DOHH2 (cell line): ENCODE measurements around the gene ANK3.

Experiments
- H3F3A ChIP-seq: fragments of 200-600 bp; sonication (generic), shearing (Covaris generic); 2 replicates; pipeline ENCODE4 v1.6.0; 2016; ENCODE audit warnings: antibody characterized with exemption, mild to moderate bottlenecking; ENCODE audit not compliant: control insufficient read depth, insufficient read depth
- H3K27ac ChIP-seq: fragments of 200-600 bp; sonication (generic); 2 replicates; pipeline ENCODE4 v1.5.1; 2014; ENCODE audit warnings: low read depth, mild to moderate bottlenecking, low read length, moderate library complexity
- H3K27me3 ChIP-seq: fragments of 200-600 bp; sonication (generic); 2 replicates; pipeline ENCODE4 v1.6.1; 2014; ENCODE audit warnings: mild to moderate bottlenecking, low read length, mixed read lengths; ENCODE audit not compliant: control insufficient read depth
- H3K36me3 ChIP-seq: fragments of 200-600 bp; sonication (generic); 2 replicates; pipeline ENCODE4 v1.6.1; 2014; ENCODE audit warnings: mild to moderate bottlenecking, low read length, moderate library complexity, mixed read lengths; ENCODE audit not compliant: control insufficient read depth
- H3K4me1 ChIP-seq: fragments of 200-600 bp; sonication (generic); 2 replicates; pipeline ENCODE4 v1.6.1; 2014; ENCODE audit warnings: mild to moderate bottlenecking, low read length, mixed read lengths; ENCODE audit not compliant: control insufficient read depth
- H3K4me2 ChIP-seq: fragments of 200-600 bp; sonication (generic); 2 replicates; pipeline ENCODE4 v1.6.0; 2014; ENCODE audit warnings: mild to moderate bottlenecking, low read length, moderate library complexity
- H3K4me3 ChIP-seq: fragments of 200-600 bp; sonication (generic); 2 replicates; pipeline ENCODE4 v1.5.1; 2014; ENCODE audit warnings: mild to moderate bottlenecking, low read length, mixed read lengths
- H3K79me2 ChIP-seq: fragments of 200-600 bp; sonication (generic); 2 replicates; pipeline ENCODE4 v1.6.1; 2014; ENCODE audit warnings: mild to moderate bottlenecking, low read length, mixed read lengths; ENCODE audit not compliant: control insufficient read depth
- H3K9me2 ChIP-seq: fragments of 200-600 bp; sonication (generic); replicated peaks from 2 replicates; pipeline ENCODE4 v1.6.1; 2014; ENCODE audit warnings: mild to moderate bottlenecking, low read length, mixed read lengths; ENCODE audit not compliant: control insufficient read depth
- H3K9me3 ChIP-seq: fragments of 200-600 bp; sonication (generic); 2 replicates; pipeline ENCODE4 v1.6.1; 2014; ENCODE audit warnings: antibody characterized with exemption, low read length, mixed read lengths; ENCODE audit not compliant: control insufficient read depth, insufficient read depth
- H4K20me1 ChIP-seq: fragments of 200-600 bp; sonication (generic); 2 replicates; pipeline ENCODE4 v1.6.0; 2014; ENCODE audit warnings: low read depth, mild to moderate bottlenecking, antibody characterized with exemption, low read length, moderate library complexity; ENCODE audit not compliant: control insufficient read depth, insufficient read depth
- EZH2phosphoT487 ChIP-seq: fragments of 200-600 bp; sonication (generic); IDR thresholded peaks from 2 replicates; pipeline ENCODE4 v1.6.1; 2017; ENCODE audit warnings: borderline replicate concordance, mild to moderate bottlenecking, antibody characterized with exemption, low read length, moderate library complexity, mixed read lengths
- TF ChIP-seq, protein P1 (sequence below): fragments of 200-600 bp; sonication (generic); IDR thresholded peaks from one replicate; pipeline ENCODE4 v1.5.1; 2014; ENCODE audit warnings: antibody characterized with exemption, mild to moderate bottlenecking, low read depth, low read length; ENCODE audit not compliant: poor library complexity, severe bottlenecking

ANK3 gene

DNA sequence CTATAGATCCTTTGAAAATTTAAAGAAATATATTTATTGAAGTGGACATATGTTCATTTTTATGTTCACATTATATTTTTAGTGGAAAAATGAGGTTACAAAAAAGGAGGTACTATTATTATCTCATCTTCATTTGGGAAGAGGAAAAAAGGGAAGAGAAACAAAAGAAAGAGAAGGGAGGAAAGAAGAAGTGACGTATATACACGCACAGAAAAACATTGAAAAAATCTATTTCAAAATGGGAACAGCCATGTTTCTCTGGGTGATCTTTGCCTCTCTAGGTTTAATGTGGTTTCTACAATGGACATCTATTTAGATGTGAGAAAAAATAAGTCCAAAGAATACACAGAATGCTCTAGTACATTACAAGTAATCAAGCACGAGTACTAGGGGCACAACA lies 14.8 kb downstream of the ANK3 start:
- Histone ChIP-seq H3K9me3 (no peaks in the 10 kb centered on the region), H4K20me1 (no peaks in the 10 kb centered on the region), H3K27me3 (no peaks in the 10 kb centered on the region), H3K79me2 (peaks cover 100% of the 10 kb centered on the region), H3K4me1 (peaks cover 100% of the 10 kb centered on the region), H3K4me3 (peak overlapping the region; percentile 76), H3K27ac (peak overlapping the region; percentile 88), H3K4me2 (peak overlapping the region; percentile 91), H3K9me2 (no peaks in the 10 kb centered on the region), H3K36me3 (peaks cover 30% of the 10 kb centered on the region), H3F3A (peaks cover 38% of the 10 kb centered on the region)
- no peak for TF ChIP-seq EZH2phosphoT487
- TF ChIP-seq, protein P1, sequence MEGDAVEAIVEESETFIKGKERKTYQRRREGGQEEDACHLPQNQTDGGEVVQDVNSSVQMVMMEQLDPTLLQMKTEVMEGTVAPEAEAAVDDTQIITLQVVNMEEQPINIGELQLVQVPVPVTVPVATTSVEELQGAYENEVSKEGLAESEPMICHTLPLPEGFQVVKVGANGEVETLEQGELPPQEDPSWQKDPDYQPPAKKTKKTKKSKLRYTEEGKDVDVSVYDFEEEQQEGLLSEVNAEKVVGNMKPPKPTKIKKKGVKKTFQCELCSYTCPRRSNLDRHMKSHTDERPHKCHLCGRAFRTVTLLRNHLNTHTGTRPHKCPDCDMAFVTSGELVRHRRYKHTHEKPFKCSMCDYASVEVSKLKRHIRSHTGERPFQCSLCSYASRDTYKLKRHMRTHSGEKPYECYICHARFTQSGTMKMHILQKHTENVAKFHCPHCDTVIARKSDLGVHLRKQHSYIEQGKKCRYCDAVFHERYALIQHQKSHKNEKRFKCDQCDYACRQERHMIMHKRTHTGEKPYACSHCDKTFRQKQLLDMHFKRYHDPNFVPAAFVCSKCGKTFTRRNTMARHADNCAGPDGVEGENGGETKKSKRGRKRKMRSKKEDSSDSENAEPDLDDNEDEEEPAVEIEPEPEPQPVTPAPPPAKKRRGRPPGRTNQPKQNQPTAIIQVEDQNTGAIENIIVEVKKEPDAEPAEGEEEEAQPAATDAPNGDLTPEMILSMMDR, result no peak

DNA sequence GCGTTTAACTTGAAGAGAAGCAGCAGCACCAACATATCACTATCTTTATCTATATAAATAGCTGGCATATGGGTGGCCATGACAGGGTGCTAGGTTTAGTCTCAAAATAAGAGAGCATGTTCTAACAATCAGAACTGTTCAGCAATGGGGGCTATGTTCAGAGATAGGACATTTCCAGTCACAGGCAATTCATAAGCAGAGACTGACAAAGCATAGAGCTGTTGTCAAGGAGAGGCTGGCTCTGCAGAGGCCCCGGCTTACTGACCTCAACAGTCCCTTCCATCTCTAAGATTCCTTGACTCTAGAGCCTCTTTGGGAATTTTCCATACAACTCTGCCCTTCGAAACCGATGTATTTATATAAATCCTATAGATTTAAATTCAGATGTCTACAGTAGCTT lies 17.2 kb downstream of the ANK3 start:
- Histone ChIP-seq H3K4me1 (peaks cover 100% of the 10 kb centered on the region), H3K27me3 (no peaks in the 10 kb centered on the region), H3K79me2 (peaks cover 100% of the 10 kb centered on the region), H3K9me2 (no peaks in the 10 kb centered on the region), H3K4me3 (peak overlapping the region; percentile 76), H4K20me1 (no peaks in the 10 kb centered on the region), H3F3A (peaks cover 35% of the 10 kb centered on the region), H3K36me3 (peaks cover 40% of the 10 kb centered on the region), H3K4me2 (peak overlapping the region; percentile 91), H3K9me3 (no peaks in the 10 kb centered on the region), H3K27ac (peak overlapping the region; percentile 88)
- no peak for TF ChIP-seq EZH2phosphoT487
- TF ChIP-seq, protein P1, result no peak

DNA sequence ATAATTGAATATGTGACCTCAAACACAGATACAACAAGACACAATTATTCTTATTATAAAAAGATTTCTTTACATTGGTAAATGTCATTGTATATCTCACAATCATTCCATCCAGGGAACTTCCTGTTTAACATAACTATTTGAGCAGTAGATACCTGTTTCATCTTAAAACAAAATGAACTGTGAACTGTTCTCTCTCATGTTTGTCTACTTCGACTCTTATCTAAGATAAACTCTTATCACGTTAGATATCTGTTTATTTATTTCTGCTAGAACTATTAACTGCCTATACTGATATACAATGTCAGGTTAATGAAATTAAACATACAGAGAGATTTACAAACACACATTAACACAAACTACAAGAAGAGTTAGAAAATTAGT lies 20.1 kb downstream of the ANK3 start:
- Histone ChIP-seq H3K9me3 (no peaks in the 10 kb centered on the region), H3K27me3 (no peaks in the 10 kb centered on the region), H3K36me3 (peaks cover 40% of the 10 kb centered on the region), H3F3A (peaks cover 34% of the 10 kb centered on the region), H3K79me2 (peaks cover 100% of the 10 kb centered on the region), H3K4me2 (peak overlapping the region; percentile 91), H3K4me1 (peaks cover 100% of the 10 kb centered on the region), H3K27ac (peak overlapping the region; percentile 88), H4K20me1 (no peaks in the 10 kb centered on the region), H3K9me2 (no peaks in the 10 kb centered on the region), H3K4me3 (peak overlapping the region; percentile 76)
- no peak for TF ChIP-seq EZH2phosphoT487
- TF ChIP-seq, protein P1, result no peak
